ENCODE data around the gene STK33. TPM values are rescaled to one million over a fixed set of nuclear protein-coding genes. Genes with fewer than 3 reads are reported as not detected.

Gene STK33
- total RNA-seq, 1 experiment from 2014 or later = 19.5 TPM

DNA sequence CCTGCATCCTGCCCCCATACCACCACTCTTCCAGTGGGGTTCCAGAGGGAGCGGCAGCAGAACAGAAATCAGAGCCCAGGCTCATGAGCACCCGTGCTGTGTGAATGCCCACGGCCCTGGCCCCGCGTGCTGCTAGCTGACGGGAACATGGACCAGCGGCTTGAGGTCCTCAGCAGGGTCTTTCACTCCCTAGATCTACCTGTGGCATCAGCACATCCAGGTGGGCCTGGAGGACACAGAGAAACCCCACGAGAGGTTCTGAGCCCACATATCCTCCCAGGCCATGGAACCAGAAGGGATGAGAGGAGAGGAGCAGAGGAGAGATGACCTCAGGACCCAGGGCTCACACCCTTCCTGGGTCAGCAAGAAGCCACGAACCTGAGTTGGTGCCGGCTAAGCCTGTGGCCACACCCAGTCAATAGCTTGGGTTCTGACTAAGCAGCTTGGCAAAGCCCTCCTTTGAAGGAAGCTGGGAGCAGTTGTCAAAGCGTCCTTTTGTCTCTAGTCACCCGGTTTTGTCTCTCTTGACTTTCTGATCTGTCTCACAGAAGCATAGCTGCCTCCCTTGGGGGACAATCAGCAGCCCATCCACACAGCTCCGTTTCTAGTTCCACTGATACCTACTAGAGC, 241.0 kb downstream of the STK33 start:
- H2BK15ac ChIP-seq (ENCODE audit: low read depth, low read length) = no peak overlapping the region
- H2BK5ac ChIP-seq (ENCODE audit: insufficient read length, low read length) = no peak overlapping the region
- H2AK5ac ChIP-seq (ENCODE audit: insufficient read length, low read length) = no peak overlapping the region
- H3K4me1 ChIP-seq (ENCODE audit: insufficient read depth, low read length) = no peaks in the 10 kb centered on the region
- no peak overlapping the region for H3K23ac ChIP-seq (ENCODE audit: insufficient read length, low read depth, low read length)
- WGBS (ENCODE audit: extremely low coverage, insufficient read length, low lambda C conversion rate) = no CpG with 5 or more reads among the region's 13 CpGs
- Mint-ChIP-seq H3K27ac (no peak overlapping the region), H3K27me3 (ENCODE audit: low read depth) (peaks cover 2% of the 10 kb centered on the region), H3K4me1 (peaks cover 7 to 24% of the 10 kb centered on the region in 2 experiments; a peak in 3 of 4 replicates), H3K9me3 (peaks cover 0 to 3% of the 10 kb centered on the region in 2 experiments; a peak in 3 of 5 replicates), H3K36me3 (ENCODE audit: insufficient read depth in 1 of 3, low read depth in 3 of 3) (no peaks in the 10 kb centered on the region), H3K4me3 (no peak overlapping the region)
- no peak overlapping the region for H2BK12ac ChIP-seq (ENCODE audit: insufficient read length, low read depth, low read length)
- no peaks in the 10 kb centered on the region for H3K27me3 ChIP-seq (ENCODE audit: insufficient read depth, low read length)
- no peak overlapping the region for H2BK120ac ChIP-seq (ENCODE audit: low read depth, low read length, poor library complexity, severe bottlenecking)
- H4K8ac ChIP-seq (replicated peaks; ENCODE audit: insufficient read length, low read depth, low read length) = no peak overlapping the region
- H3K14ac ChIP-seq (ENCODE audit: insufficient read depth, low read length) = no peak overlapping the region
- H2BK20ac ChIP-seq (ENCODE audit: low read depth, low read length, poor library complexity, severe bottlenecking) = no peak overlapping the region
- no peak overlapping the region for H3K4me2 ChIP-seq (ENCODE audit: insufficient read depth, insufficient read length, low read length)
- H4K20me1 ChIP-seq (ENCODE audit: control insufficient read depth, insufficient read depth, insufficient read length) = no peaks in the 10 kb centered on the region
- H3K18ac ChIP-seq (ENCODE audit: insufficient read length, low read depth, low read length) = no peak overlapping the region
- H3K27ac ChIP-seq (ENCODE audit: insufficient read length, low read depth, low read length) = no peak overlapping the region
- H3K56ac ChIP-seq (ENCODE audit: insufficient read length, low read depth, low read length) = no peak overlapping the region
- H2AFZ ChIP-seq (ENCODE audit: low read length) = no peak overlapping the region
- no peak overlapping the region for H3T11ph ChIP-seq (ENCODE audit: low read length)
- H3K4ac ChIP-seq (ENCODE audit: low read depth, low read length) = no peak overlapping the region
- TF ChIP-seq, protein P1, sequence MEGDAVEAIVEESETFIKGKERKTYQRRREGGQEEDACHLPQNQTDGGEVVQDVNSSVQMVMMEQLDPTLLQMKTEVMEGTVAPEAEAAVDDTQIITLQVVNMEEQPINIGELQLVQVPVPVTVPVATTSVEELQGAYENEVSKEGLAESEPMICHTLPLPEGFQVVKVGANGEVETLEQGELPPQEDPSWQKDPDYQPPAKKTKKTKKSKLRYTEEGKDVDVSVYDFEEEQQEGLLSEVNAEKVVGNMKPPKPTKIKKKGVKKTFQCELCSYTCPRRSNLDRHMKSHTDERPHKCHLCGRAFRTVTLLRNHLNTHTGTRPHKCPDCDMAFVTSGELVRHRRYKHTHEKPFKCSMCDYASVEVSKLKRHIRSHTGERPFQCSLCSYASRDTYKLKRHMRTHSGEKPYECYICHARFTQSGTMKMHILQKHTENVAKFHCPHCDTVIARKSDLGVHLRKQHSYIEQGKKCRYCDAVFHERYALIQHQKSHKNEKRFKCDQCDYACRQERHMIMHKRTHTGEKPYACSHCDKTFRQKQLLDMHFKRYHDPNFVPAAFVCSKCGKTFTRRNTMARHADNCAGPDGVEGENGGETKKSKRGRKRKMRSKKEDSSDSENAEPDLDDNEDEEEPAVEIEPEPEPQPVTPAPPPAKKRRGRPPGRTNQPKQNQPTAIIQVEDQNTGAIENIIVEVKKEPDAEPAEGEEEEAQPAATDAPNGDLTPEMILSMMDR (conservative IDR thresholded peaks at IDR 0.05) = no peak
- no peak for DNase-seq
- no peaks in the 10 kb centered on the region for H3K23me2 ChIP-seq (ENCODE audit: insufficient read length, low read depth, low read length, poor library complexity, severe bottlenecking)
- no peaks in the 10 kb centered on the region for H3K9me3 ChIP-seq (ENCODE audit: control insufficient read depth, low read depth, low read length)
- H4K91ac ChIP-seq (ENCODE audit: insufficient read length, low read depth, low read length) = no peak overlapping the region
- H3K79me1 ChIP-seq (ENCODE audit: insufficient read depth, low read depth, low read length, poor library complexity, severe bottlenecking) = no peaks in the 10 kb centered on the region
- H4K5ac ChIP-seq (ENCODE audit: insufficient read length, low read depth, low read length) = no peak overlapping the region
- no peak overlapping the region for H3K9ac ChIP-seq (ENCODE audit: extremely low read depth, insufficient read length, low read length)
- no peaks in the 10 kb centered on the region for H3K79me2 ChIP-seq (ENCODE audit: insufficient read depth, low read length)

All from H9 (cell line).